SK-N-SH (cell line): ENCODE measurements around the gene ANKAR.

ENCODE experiments used
- EZH2phosphoT487 ChIP-seq: fragments of 200-600 bp; sonication (generic); IDR thresholded peaks from 2 replicates; pipeline ENCODE4 v1.6.1; 2017; ENCODE audit warnings: low read depth, mixed run types, mild to moderate bottlenecking, antibody characterized with exemption, moderate library complexity, borderline replicate concordance
- FOSL2 ChIP-seq: IDR thresholded peaks from 2 replicates; pipeline ENCODE4 v1.4.0; 2012; ENCODE audit warnings: low read depth, mild to moderate bottlenecking, moderate library complexity, borderline replicate concordance
- TF ChIP-seq, protein P1 (sequence below): fragments of 200-600 bp; sonication (generic); IDR thresholded peaks from 2 replicates; pipeline ENCODE4 v1.6.1; 2017; ENCODE audit warnings: antibody characterized with exemption, mild to moderate bottlenecking, moderate library complexity

DNA sequence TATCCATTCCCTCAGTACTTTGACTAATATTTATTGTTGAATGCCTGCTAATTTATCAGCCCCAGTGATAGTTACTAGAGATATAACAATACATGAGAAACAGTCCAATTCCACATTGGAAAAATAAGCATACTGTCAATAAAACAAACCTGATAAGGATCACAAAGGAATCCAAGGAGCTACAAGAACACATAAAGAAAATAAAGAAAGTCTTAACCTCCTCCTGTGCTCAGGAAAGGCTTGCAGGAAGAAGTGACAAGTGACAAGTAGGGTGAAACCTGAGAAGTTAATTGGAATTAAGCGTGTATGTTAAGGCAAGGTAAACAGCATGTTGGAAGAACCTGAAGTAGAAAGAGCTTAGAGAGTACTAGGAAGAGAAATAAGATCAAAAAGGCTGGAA lies 33.5 kb upstream of the ANKAR start:
- TF ChIP-seq FOSL2 (no peak), EZH2phosphoT487 (no peak)
- TF ChIP-seq, protein P1, sequence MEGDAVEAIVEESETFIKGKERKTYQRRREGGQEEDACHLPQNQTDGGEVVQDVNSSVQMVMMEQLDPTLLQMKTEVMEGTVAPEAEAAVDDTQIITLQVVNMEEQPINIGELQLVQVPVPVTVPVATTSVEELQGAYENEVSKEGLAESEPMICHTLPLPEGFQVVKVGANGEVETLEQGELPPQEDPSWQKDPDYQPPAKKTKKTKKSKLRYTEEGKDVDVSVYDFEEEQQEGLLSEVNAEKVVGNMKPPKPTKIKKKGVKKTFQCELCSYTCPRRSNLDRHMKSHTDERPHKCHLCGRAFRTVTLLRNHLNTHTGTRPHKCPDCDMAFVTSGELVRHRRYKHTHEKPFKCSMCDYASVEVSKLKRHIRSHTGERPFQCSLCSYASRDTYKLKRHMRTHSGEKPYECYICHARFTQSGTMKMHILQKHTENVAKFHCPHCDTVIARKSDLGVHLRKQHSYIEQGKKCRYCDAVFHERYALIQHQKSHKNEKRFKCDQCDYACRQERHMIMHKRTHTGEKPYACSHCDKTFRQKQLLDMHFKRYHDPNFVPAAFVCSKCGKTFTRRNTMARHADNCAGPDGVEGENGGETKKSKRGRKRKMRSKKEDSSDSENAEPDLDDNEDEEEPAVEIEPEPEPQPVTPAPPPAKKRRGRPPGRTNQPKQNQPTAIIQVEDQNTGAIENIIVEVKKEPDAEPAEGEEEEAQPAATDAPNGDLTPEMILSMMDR: no peak
